Stimulated activated CD8-positive, alpha-beta memory T cell treated with anti-CD3 and anti-CD28 coated beads, Interleukin-7, amount 100 ng/mL, for 24 hours (primary cell): Measurements from ENCODE around the gene IL7R.

Experiments used
- DNase-seq: peaks from one replicate; pipeline ENCODE4 v3.0.0-alpha.2; 2020; ENCODE audit warnings: low read depth

IL7R gene

DNA sequence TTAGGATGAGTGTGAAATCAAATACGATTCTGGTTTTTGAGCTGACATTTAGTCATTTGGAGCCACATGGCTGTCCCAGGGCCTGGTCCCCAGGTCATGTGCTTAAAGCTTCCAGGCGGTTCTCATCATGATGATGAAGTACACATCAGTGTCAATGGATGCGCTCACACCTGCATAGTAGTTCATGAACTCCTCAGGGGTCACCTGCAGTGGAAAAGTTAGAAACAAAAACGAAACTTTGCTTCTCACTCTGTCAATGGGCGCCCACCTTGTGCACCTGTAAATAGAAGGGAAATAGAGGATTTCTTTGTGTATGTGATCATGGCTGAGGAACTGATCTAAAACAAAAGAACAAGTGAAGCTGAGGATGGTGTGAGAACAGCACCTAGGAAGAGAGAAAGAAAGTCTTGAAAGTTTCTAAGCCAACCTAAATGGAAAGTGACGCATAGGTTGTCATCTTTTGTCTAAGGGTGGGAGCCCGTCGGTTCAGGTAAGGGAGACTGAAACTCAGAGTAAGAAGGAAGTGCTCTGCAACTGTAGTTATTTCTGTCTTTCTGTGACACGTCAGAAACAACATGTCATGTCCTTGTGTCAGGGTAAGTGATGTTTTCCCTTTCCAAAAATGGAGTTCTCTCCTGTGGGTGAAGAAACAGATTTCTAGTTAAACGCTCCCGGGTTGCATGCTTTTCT is 47.9 kb downstream of the IL7R start:
- DNase-seq: no peak

DNA sequence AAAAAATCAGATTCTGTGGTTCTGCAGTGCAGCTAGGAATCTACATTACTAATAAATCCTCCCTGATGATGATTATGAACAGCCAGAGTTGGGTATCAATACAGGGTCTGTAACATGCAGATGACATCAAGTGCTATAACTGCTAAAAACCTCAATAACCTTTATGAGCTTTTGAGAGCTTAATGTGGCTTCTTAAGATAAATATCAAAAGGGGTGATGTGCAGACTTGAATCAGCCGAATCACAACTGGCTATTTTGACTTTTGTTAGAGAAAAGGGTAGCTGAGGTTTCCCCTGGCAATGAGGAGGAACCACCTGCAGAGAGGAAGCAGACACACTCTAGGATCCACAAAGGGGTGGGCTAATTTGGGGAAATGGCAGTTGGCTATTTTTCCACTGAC is 51.5 kb downstream of the IL7R start:
- DNase-seq: no peak

DNA sequence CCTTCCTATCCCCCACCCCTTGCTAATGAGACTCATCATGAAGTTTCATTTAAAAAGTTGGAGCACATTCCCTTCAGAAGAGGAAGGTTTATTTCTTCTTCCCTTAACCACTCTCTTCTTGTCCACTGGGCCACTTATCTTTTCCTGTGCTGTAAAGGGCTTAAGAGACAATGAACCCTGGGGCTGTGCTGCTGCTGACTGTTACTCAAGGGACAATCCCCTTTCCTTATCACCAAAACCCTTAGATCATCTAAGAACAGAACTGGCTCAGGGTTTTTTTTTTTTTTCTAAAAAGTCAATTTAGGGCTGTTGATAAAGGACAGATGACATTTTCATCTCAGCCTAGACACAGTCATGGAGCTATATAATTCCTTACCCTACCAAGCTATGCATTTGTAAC is 52.1 kb downstream of the IL7R start:
- no peak for DNase-seq

DNA sequence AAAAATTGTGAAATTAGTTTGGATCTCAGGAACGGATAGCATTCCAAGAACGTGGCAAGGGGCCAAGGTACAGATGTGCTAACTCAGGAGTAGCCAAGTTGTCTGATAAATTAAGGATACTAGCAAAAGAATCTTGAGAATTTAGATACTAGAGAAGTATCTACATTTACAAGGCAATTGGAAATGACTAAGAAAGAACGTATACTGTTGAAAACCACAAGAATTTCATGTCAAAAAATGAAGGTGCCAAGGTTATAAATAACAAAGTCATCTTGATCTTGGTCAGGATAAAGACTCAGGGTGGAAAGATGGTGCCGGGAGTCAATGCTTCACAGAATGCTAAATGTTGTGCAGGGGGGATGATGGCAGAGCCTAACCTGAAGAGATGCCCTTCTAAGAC is 62.5 kb downstream of the IL7R start:
- DNase-seq: no peak

DNA sequence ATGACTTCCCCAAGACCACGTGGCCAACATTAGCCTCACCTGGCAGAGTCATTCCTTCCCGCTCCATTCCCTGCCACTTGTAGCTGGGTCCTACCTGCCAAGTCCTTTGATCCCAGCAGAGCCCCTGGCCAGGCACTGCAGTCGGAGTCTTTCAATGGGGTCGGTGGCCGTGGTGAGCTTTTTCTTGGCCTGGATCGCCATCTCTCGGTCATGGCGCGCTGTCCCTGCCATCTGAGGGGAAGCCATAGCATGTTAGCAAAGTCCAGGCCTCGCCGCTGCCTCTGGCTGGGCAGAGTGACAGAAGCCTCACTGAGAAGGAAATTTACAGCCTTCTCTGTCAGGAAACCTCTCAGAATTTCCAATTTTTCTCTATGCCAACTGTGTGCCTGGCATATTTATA is 64.2 kb downstream of the IL7R start:
- DNase-seq: no peak

DNA sequence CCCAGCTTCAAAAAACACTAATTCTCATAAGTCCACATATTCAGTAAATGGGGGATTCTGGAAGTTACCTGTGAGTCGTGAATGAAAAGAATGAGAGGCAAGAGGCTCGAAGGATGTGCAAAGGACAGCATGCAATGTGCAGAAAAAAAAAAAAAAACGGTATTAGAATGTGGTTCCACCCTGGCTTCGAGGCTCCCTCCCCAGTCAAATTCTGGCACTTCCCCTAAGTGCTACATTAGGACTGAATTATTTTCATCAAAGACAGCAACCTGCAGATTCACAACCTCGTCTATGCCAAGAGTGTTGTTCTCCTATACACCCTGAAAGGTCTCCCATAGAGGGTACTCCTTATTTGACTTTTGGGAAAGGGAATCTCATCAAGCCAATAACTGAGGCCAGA is 65.2 kb downstream of the IL7R start:
- no peak for DNase-seq

DNA sequence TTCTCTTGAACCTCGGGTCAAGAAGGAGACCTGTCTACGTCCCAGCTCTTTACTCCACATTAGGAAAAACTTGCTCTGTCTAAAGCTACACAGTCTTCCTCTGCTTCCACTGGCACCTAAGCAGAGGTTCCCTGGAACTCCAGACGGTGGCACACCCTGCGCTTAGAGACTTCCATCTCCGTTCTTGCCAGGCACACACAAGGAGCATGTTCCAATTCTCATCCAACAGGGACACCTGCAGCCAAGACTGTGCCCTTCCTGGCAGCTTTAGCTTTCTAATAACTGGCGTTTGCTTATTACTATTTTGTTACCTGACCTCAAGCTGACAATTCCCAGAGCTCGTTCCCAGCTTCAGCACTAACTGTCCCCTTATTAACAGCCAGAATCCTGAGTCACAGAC is 65.8 kb downstream of the IL7R start:
- no peak for DNase-seq

DNA sequence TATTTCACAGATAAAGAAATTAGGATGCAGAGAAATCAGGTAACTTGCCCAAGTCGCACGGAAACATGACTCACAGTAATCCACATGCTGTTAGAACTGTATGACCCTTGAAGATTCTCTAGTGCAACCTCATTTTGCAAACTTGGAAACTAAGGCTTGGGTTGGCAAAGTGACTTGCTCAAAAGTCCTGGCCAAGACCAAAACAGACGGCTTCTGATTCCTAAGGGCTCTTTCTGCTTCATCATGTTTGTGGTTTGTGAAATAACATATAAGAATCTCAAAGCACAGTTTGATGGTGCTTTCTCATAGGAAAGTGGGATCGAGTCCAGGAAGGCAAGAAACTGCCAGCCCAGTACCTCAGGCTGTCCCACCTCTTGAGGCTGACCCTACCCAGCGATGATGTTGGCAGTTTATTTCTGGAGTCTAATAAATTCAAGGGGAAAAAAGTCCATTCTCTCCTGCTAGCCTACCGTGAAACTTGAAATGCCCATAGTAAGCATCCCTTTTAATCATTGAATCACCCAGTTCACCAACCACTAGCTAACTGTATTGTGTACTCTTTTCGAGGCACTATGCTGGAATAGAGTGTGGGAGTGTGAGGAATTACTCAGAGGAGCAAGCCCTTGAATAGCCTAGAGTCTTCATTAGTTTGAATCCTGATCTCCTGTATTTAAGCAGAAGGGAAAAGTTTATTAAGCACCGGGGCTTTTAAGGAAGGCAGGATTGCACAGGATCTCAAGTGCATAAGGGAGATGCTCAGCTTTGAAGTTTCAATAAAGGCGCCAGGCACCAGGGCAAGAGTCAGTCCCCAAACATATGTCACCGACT is 67.6 kb downstream of the IL7R start:
- no peak for DNase-seq

DNA sequence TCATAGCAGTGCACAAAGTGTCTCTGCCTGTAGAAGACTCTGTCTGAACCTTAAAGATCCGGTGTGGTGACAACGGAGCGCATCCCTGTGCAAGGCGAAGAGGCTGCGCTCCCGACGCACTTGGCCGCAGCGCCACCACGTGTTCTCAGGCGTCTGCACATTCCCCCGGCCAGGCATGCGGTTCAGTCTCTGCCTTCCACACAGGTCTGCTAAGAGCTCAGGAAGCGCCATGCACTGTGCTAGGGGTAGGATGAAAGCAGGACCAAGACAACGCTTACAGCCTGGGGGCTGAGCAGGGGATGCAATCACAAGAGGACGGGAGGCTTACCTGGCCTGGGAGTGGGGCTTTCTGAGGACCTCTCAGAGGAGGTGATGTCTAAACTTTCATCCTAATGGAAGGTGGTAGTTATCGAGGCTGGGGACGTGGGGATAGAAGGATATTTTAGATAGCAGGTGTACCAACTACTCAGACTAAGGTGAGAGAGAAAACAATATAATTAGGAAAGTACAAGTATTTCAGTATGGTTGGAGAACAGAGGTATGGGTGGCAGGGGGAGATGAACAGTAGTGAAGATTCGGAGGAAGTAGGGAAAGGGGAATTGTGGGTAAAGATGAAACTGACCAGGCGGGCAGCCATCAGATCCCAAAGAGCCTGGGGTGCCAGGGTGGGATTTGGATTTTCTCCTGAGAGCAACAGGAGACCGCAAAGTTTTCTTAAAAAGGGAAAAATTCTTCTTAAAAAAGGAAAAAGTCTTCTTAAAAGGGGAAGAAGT is 68.4 kb downstream of the IL7R start:
- peak; percentile 65 for DNase-seq

DNA sequence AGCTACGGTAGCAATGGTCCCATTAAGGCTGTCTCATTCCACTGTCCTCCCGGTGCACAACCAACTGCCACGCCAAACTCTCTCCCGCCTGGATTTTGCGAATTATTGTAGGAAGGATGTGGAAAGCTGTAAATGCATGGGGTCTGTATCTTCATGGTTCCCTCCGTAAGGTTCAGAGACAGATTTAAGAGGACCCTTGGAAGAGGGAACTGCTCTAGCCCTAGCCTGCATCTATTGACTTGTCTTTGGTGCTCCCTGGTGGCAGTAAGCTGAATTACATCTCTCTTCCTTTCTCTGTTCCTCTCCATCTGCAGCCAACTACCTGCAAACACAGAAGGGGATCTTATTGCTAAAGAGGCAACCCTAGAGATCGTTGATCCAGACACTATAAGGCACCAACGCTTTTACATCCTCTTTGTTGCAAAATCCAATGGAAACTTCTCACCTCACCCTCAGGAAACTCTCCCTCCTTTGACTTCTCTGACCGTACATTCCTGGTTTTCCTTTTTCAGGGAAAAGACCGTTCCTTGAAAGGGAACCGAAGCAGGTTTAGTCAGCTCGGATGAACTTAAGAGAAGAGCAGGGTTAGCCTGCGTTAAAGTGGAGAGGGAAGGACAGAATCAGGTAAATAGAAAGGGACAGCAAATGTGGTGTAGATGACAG is 69.8 kb downstream of the IL7R start:
- DNase-seq: peak; percentile 32
